CD14-positive monocyte (primary cell): ENCODE data around the gene CHPT1. TPM values are rescaled to one million over a fixed set of nuclear protein-coding genes. Genes with fewer than 3 reads are reported as not detected.

Experiments
- DNase-seq, 3 donors: peaks; one replicate each; pipeline ENCODE4 v3.0.0-alpha.2; 2011 to 2022
- H2AFZ ChIP-seq: 2 replicates; pipeline ENCODE4 v1.6.0; 2012; ENCODE audit warnings: mild to moderate bottlenecking, low read depth, low read length, inconsistent platforms; ENCODE audit not compliant: insufficient read depth, poor library complexity, severe bottlenecking
- H3K27ac ChIP-seq, 2 donors: 1 replicate in 1 of 2; 2 replicates in 1 of 2; pipeline ENCODE4 v1.5.1; 2012 to 2013; ENCODE audit warnings: low read length in 2 of 2, control low read depth in 1 of 2, inconsistent platforms in 1 of 2, low read depth in 1 of 2, mild to moderate bottlenecking in 1 of 2
- H3K27me3 ChIP-seq, 2 donors: one replicate each; pipeline versions ENCODE4 v1.6.0 to v1.6.1; 2011 to 2013; ENCODE audit warnings: low read length in 2 of 2; ENCODE audit not compliant: control insufficient read depth in 2 of 2, insufficient read depth in 2 of 2
- H3K36me3 ChIP-seq, 2 donors: replicated peaks in 1 of 2; 1 replicate in 1 of 2; 2 replicates in 1 of 2; pipeline versions ENCODE4 v1.5.1 to v1.6.1; 2012 to 2013; ENCODE audit warnings: low read length in 2 of 2, control low read depth in 1 of 2, inconsistent platforms in 1 of 2, mild to moderate bottlenecking in 1 of 2; ENCODE audit not compliant: insufficient read depth in 2 of 2, control insufficient read depth in 1 of 2
- H3K4me1 ChIP-seq, 2 donors: 1 replicate in 1 of 2; 2 replicates in 1 of 2; pipeline versions ENCODE4 v1.5.1 to v1.6.1; 2012 to 2013; ENCODE audit warnings: low read length in 2 of 2, control low read depth in 1 of 2, inconsistent platforms in 1 of 2, mild to moderate bottlenecking in 1 of 2, moderate library complexity in 1 of 2; ENCODE audit not compliant: insufficient read depth in 2 of 2, control insufficient read depth in 1 of 2
- H3K4me2 ChIP-seq: replicated peaks from 2 replicates; pipeline ENCODE3; 2012; ENCODE audit warnings: low read length, moderate library complexity, mild to moderate bottlenecking; ENCODE audit not compliant: poor library complexity, severe bottlenecking; ENCODE audit errors: extremely low read depth
- H3K4me3 ChIP-seq, 3 experiments: fragments of 200-600 bp in 1 of 3; sonication (generic) in 1 of 3; replicated peaks in 1 of 3; 1 replicate in 2 of 3; 2 replicates in 1 of 3; pipeline ENCODE4 v1.5.1; 2011 to 2013; ENCODE audit warnings: low read length in 3 of 3, mild to moderate bottlenecking in 3 of 3, control low read depth in 2 of 3, low read depth in 2 of 3, inconsistent platforms in 1 of 3, moderate library complexity in 1 of 3
- H3K79me2 ChIP-seq: 2 replicates; pipeline ENCODE4 v1.6.0; 2012; ENCODE audit warnings: mild to moderate bottlenecking, control low read depth, inconsistent platforms, low read length, moderate library complexity; ENCODE audit not compliant: insufficient read depth
- H3K9ac ChIP-seq: 2 replicates; pipeline ENCODE4 v1.6.0; 2017; ENCODE audit warnings: low read length, mild to moderate bottlenecking; ENCODE audit not compliant: insufficient read depth, poor library complexity, severe bottlenecking
- H3K9me3 ChIP-seq, 2 donors: replicated peaks in 1 of 2; 1 replicate in 1 of 2; 2 replicates in 1 of 2; pipeline versions ENCODE4 v1.5.1 to v1.6.1; 2012 to 2013; ENCODE audit warnings: low read length in 2 of 2, control low read depth in 1 of 2; ENCODE audit not compliant: control insufficient read depth in 1 of 2, insufficient read depth in 1 of 2
- H4K20me1 ChIP-seq: 2 replicates; pipeline ENCODE4 v1.6.0; 2012; ENCODE audit warnings: mild to moderate bottlenecking, low read length, control low read depth, moderate library complexity; ENCODE audit not compliant: insufficient read depth
- H3K27ac Mint-ChIP-seq, 7 donors: one replicate each; pipeline ENCODE4 v1.8.0; 2020; ENCODE audit warnings: mild to moderate bottlenecking in 7 of 7, mixed read lengths in 7 of 7, moderate library complexity in 6 of 7, inconsistent platforms in 2 of 7
- H3K27me3 Mint-ChIP-seq, 3 donors: one replicate each; pipeline ENCODE4 v1.8.0; 2021 to 2022; ENCODE audit warnings: low read depth in 3 of 3, mild to moderate bottlenecking in 3 of 3, mixed read lengths in 3 of 3, moderate library complexity in 3 of 3, inconsistent platforms in 1 of 3
- H3K36me3 Mint-ChIP-seq, 2 donors: one replicate each; pipeline ENCODE4 v1.8.0; 2020; ENCODE audit warnings: mixed read lengths in 2 of 2, inconsistent platforms in 1 of 2, mild to moderate bottlenecking in 1 of 2
- H3K4me1 Mint-ChIP-seq: one replicate; pipeline ENCODE4 v1.8.0; 2020; ENCODE audit warnings: mild to moderate bottlenecking, mixed read lengths
- H3K4me3 Mint-ChIP-seq, 2 donors: one replicate each; pipeline ENCODE4 v1.8.0; 2020; ENCODE audit warnings: mild to moderate bottlenecking in 2 of 2, mixed read lengths in 2 of 2, moderate library complexity in 1 of 2
- H3K9me3 Mint-ChIP-seq, 7 donors: one replicate each; pipeline ENCODE4 v1.8.0; 2020 to 2022; ENCODE audit warnings: mixed read lengths in 7 of 7, mild to moderate bottlenecking in 6 of 7, moderate library complexity in 6 of 7, inconsistent platforms in 2 of 7
- WGBS: methylation state at CpG from one replicate; pipeline ENCODE4 v1.1.5; 2013; ENCODE audit warnings: missing lambda C conversion rate; ENCODE audit not compliant: insufficient coverage; 5-methylcytosine and 5-hydroxymethylcytosine counted together
- intact Hi-C, 2 donors: fragments of 100-400 bp; cut with micrococcal nuclease; formaldehyde crosslinking; loops; one replicate each; pipeline versions ENCODE4 v1.15.0 to v1.15.1; 2023
- polyA plus RNA-seq, 3 donors: library from polyadenylated mRNA; depleted of rRNA in 1 of 3; unstranded in 2 of 3; stranded (reverse) in 1 of 3; fragments of 300-500 nt in 2 of 3; fragments of >200 nt in 1 of 3; fragmentation: Illumina TruSeq in 2 of 3; gene quantifications; 1 replicate in 2 of 3; 2 replicates in 1 of 3; pipeline ENCODE4 v1.2.3, GENCODE V29; 2012 to 2021
- TF ChIP-seq, protein P1 (sequence below): fragments of 200-600 bp; IDR thresholded peaks from one replicate; pipeline ENCODE4 v1.8.0; 2022; ENCODE audit warnings: antibody characterized with exemption, mild to moderate bottlenecking

CHPT1 gene
- polyA plus RNA-seq, 3 donors, result 30.9 to 92.7 (median 36.7) TPM

DNA sequence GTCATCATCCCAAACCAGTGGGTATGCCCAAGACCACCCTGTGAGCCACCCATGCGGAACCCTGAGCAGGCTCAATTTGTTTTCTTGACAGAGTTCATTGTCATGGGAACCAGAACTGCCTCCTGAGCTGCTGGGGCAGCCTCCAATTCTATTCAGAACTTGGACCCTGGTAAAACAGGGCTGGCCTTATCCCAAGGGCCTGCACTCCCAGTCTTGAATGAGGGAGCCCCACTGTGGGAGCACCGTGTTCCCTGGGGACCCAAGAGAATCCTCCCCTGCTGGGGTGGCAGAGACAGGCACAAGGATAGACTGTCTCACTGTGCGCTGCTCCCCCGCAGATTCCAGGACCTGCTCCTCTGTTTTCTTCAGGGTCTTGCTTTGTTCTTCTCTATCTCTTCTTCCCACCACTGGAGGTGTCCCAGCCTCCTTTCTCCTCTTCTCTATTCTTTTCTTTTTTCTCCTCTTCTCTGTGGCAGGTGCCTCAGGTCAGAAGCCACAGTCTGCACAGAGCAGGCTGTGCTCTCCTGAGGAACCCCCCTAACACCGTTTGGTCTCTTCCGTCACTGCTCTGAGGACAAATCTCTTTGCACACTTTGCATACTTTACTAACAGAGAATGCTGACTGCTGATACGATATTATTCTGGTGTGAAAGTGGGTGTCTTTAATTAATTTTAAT is 31.2 kb upstream of the CHPT1 start:
- Histone ChIP-seq H3K4me1 (peaks cover 21% of the 10 kb centered on the region in 2 donors), H3K9me3 (no peaks in the 10 kb centered on the region), H3K4me3 (no peak overlapping the region), H3K9ac (no peak overlapping the region), H3K27me3 (no peaks in the 10 kb centered on the region), H3K36me3 (no peaks in the 10 kb centered on the region), H3K4me2 (no peak overlapping the region), H3K79me2 (no peaks in the 10 kb centered on the region), H4K20me1 (no peaks in the 10 kb centered on the region), H2AFZ (no peak overlapping the region), H3K27ac (no peak overlapping the region)
- intact Hi-C loops, result no loop called here
- DNase-seq, result no peak
- Mint-ChIP-seq H3K9me3 (no peaks in the 10 kb centered on the region), H3K27ac (peak overlapping the region in 2 of 7 donors; percentile 14 to 19), H3K4me1 (peaks cover 19% of the 10 kb centered on the region), H3K27me3 (peaks cover 0 to 2% (median 0%) of the 10 kb centered on the region in 3 donors), H3K4me3 (no peak overlapping the region), H3K36me3 (no peaks in the 10 kb centered on the region)
- TF ChIP-seq, protein P1, sequence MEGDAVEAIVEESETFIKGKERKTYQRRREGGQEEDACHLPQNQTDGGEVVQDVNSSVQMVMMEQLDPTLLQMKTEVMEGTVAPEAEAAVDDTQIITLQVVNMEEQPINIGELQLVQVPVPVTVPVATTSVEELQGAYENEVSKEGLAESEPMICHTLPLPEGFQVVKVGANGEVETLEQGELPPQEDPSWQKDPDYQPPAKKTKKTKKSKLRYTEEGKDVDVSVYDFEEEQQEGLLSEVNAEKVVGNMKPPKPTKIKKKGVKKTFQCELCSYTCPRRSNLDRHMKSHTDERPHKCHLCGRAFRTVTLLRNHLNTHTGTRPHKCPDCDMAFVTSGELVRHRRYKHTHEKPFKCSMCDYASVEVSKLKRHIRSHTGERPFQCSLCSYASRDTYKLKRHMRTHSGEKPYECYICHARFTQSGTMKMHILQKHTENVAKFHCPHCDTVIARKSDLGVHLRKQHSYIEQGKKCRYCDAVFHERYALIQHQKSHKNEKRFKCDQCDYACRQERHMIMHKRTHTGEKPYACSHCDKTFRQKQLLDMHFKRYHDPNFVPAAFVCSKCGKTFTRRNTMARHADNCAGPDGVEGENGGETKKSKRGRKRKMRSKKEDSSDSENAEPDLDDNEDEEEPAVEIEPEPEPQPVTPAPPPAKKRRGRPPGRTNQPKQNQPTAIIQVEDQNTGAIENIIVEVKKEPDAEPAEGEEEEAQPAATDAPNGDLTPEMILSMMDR, result no peak
- 99% methylated on average over 4 of the region's 7 CpGs for WGBS

DNA sequence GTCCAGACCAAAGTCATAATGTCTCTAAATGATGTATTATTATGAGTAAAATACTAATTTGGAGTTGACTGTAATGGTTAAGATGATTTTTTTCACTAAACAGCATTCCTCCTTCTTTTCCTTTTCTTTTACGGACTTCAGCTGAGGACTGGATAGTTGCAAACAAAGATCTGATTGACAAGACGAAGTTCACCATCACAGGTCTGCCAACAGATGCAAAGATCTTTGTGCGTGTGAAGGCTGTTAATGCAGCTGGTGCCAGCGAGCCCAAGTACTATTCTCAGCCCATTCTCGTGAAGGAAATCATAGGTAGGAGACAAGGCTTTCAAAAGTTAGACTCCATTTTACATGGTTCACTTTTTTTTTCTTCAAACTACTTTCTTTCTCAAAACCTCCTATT is 29.8 kb upstream of the CHPT1 start:
- no peaks in the 10 kb centered on the region for H3K36me3 ChIP-seq
- intact Hi-C loops, result no loop called here
- no peaks in the 10 kb centered on the region for H3K79me2 ChIP-seq
- H3K9ac ChIP-seq, result no peak overlapping the region
- no peak overlapping the region for H3K27ac ChIP-seq
- Mint-ChIP-seq H3K4me1 (peaks cover 33% of the 10 kb centered on the region), H3K4me3 (no peak overlapping the region), H3K27ac (no peak overlapping the region), H3K36me3 (no peaks in the 10 kb centered on the region), H3K27me3 (peaks cover 0 to 2% (median 0%) of the 10 kb centered on the region in 3 donors), H3K9me3 (no peaks in the 10 kb centered on the region)
- no peak overlapping the region for H2AFZ ChIP-seq
- H3K27me3 ChIP-seq, result no peaks in the 10 kb centered on the region
- no peaks in the 10 kb centered on the region for H4K20me1 ChIP-seq
- peaks cover 35% of the 10 kb centered on the region in 2 donors for H3K4me1 ChIP-seq
- H3K4me2 ChIP-seq, result no peak overlapping the region
- DNase-seq, result no peak
- H3K9me3 ChIP-seq, result no peaks in the 10 kb centered on the region
- WGBS, result 96% methylated on average over 3 of the region's 5 CpGs
- TF ChIP-seq, protein P1, result no peak
- H3K4me3 ChIP-seq, result no peak overlapping the region
